HG03342 (cell line): ENCODE results near the gene ADAMTSL5.
"Not testable (repeated sequence)": the region's sequence is repeated elsewhere in the genome, so short reads cannot be mapped to it uniquely, and the experiment has no call there.

Source experiments
- ATAC-seq: cut with Tn5 transposase; IDR thresholded peaks from one replicate; pipeline ENCODE4 v1.9.1; 2021; ENCODE audit warnings: mild to moderate bottlenecking, moderate library complexity; ENCODE audit not compliant: unreplicated experiment

Gene ADAMTSL5

DNA sequence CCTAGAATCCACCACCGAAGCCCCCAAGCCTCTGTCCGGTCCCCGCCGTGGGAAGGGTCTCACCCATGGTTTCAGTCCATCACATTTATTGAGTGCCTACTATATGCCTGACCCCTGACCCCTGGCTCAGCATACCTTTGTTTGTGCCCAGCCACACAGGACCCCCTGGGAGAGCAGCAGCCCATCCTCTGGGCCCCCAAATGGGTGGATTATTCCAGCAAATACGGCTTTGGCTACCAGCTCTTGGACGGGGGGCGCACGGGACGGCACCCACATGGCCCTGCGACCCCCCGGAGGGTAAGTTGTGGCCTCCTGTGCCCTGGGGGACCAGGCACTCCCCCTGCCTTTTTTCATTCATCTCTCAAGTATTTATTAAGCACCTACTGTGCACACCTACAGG is 18.8 kb upstream of the ADAMTSL5 start:
- ATAC-seq, result no peak

DNA sequence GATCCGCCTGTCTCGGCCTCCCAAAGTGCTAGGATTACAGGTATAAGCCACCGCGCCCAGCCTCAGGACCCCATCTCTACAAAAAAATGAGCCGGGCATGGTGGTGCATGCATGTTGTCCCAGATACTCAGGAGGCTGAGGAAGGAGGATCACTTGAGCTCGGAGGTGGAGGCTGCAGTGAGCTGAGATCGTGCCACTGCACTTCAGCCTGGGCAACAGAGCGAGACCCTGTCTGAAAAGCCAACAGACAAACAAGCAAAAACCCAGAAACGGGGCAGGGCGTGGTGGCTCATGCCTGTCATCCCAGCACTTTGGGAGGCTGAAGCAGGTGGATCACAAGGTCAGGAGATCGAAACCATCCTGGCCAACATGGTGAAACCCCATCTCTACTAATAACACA is 18.0 kb upstream of the ADAMTSL5 start:
- ATAC-seq, result not testable (repeated sequence)

DNA sequence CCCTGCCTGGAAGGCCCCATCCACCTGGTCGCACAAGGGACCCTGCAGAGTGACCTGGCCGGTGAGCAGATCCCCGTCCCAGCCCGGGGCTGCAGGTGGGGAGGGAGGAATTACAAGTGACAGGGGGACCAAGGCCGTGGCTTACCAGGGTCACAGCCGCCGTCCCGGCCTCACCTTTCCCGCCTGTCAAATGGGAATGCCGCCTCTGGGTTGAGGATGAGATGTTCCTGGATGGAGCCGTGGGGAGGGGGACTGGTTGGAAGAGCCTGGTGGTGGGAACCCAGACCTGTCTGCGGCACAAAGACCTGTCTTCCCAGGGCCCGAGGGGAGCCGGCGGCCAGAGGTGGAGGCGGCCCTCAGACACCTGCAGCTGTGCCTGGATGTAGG is 16.6 kb upstream of the ADAMTSL5 start:
- ATAC-seq, result no peak

DNA sequence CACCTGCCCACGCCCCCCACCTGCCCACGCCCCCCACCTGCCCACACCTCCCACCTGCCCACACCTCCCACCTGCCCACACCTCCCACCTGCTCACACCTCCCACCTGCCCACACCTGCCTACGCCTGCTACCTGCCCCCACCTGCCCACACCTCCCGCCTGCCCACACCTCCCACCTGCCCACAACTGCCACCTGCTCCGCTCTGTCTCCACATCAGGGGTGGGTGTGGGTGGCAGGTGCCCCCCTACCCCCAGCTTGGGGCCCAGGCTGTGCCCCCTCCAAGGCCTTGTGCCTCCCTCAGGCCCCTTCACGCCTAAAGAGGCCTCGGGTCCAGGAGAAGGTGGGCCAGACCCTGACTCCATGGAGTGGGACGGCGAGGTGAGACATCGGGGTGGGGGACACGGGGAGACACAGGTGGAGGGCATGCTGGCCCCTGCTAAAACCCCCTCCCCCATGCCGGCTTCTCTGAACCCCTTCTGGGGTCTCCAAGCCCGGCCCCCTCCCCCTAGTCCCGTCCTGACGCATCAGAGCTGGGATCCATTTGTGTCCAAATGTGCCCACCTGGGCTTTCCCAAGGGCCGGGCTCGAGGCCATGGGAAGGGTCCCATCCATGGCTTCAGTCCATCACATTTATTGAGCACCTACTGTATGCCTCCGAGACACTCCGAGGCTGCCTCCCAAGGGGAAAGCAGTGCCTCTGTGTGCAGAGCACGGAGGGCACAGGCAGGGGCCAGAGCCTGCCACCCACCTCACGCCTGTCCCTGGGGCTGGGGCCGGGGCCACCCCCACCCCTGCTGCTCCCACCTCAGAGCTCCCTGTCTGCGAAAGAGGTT is 16.0 kb upstream of the ADAMTSL5 start:
- no peak for ATAC-seq

DNA sequence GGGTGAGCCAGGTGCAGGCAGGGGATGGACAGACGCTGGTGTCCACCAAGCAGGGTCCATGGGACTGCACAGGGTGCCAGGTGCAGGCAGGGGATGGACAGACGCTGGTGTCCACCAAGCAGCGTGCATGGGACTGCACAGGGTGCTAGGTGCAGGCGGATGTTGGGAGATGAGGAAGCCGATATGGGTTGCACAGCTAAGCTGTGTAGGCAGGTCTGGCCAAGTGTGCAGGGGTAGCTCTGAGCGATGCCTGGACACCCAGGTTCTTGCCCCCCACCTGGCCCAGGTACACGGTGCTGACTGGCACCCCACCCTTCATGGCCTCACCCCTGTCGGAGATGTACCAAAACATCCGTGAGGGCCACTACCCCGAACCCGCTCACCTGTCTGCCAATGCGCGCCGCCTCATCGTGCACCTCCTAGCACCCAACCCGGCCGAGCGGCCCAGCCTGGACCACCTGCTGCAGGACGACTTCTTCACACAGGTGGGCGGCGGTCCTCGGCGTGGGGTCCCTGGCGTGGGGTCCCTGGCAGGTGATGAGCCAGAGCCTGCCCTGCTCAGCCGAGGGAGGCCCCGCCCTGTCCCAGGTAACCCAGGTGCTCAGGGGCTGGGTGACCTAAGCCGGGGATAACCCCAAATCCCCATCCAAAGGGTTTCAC is 15.0 kb upstream of the ADAMTSL5 start:
- ATAC-seq, result no peak

DNA sequence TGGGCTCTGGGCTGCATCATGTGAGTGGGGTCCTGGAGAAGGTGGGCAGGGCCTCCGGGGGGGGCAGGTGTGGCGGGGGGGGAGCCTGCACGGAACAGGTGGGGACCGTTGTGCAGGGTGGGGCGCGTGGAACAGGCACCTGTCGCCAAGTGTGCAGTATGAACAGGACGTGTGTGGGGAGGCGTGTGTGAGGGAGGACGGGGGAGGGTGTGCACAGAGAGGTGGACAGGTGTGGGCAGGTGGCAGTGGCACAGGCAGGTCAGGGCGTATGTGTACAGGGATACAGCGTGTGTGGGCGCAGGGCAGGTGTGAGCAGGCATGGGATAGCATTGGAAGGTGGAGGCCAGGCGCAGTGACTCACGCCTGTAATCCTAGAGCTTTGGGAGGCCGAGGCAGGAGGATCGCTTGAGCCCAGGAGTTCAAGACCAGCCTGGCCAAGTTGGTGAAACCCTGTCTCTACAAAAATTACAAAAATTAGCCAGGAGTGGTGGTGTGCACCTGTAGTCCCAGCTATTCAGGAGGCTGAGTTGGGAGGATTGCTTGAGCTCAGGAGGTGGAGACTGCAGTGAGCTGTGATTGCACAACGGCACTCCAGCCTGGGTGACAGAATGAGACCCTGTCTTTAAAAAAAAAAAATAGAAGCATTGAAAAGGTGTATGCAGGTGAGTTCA is 14.3 kb upstream of the ADAMTSL5 start:
- ATAC-seq, result no peak

DNA sequence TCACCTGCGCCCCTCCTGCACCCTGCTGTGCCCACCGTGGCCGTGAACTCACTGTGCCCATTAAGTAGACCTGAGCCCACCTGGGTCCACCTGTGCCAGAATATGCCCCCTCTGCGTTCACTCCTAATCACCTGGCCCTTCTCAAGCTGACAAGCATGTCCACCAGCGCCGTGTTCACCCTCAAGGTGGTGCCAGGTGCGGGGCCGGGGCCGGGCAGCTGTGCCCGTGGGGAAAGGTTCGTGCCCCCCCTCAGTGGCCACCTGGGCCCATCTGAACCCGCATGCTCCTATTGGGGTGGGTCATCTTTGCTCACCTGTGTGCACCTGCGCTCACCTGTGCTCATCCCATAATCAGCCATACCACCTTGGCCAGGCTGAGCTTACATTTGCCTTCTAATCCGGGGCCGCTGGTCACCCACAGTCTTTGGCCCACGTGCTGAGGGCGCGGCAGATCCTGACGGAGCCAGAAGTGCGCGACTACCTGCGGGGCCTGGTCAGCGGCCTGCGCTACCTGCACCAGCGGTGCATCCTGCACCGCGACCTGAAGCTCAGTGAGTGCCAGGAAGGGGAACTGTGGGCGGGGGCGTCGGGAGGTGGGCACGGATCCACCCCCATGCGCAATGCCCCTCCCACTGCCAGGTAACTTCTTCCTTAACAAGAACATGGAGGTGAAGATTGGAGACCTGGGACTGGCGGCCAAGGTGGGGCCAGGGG is 13.4 kb upstream of the ADAMTSL5 start:
- no peak for ATAC-seq

DNA sequence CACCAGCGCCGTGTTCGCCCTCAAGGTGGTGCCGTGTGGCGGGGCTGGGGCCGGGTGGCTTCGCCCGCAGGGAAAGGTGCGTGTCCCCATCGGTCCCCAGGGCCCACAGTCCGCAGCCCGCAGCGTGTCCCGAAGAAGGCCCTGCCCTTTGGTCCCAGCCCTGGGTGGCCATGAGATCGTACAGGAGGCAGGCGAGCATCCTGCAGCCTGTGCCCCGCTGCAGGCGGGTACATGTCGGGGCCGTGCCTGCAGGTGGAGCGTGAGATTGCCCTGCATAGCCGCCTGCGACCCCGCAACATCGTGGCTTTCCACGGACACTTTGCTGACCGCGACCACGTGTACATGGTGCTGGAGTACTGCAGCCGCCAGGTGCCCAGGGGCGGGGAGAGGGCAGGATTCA is 12.5 kb upstream of the ADAMTSL5 start:
- no peak for ATAC-seq

DNA sequence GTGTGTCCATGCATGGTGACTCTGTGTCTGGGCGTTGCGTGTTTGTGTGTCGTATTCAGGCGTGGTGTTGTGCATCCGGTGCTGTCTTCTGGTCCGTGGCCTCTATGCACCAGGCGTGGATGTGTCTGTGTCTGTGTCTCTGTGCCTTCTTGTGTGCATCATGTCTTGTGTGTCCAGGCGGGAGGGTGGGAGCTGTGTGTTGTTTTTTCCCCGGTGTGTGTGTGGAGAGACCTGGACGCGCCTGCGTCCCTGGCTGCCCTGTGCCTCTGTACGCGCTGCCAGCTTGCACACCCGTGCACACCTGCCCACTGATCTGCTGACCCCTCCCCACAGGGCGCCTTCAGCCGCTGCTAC is 12.1 kb upstream of the ADAMTSL5 start:
- no peak for ATAC-seq

DNA sequence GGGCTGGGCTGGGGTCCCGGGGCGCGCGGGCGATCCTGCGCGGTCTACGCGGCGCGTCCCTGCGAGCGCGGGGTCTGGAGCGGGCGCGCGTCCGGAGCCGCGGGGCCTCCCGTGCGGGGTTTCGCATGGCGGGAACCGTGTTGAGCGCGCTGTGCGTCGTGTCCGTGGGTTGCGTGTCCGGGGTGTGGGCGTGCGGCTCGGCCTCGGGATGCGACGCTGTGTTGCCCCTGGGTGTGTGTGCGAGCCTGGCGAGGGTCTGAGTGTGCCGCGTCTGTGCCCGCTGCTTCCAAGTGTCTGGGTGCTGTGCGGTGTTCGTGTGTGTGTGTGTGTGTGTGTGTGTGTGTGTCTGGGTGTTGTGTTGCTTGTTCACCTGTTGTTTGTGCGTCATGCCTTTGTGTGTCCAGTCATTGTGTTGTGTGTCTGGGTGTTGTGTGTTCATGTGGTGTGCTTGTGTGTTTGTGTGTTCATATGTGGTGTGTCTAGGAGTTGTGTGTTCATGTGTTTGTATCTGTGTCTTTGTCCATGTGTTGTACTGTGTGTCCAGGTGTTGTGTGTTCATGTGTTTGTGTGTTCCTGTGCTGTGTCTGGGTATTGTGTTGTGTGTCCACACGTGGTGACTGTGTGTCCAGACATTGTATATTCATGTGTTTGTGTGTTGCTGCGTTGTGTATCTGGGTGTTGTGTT is 11.6 kb upstream of the ADAMTSL5 start:
- ATAC-seq, result no peak

DNA sequence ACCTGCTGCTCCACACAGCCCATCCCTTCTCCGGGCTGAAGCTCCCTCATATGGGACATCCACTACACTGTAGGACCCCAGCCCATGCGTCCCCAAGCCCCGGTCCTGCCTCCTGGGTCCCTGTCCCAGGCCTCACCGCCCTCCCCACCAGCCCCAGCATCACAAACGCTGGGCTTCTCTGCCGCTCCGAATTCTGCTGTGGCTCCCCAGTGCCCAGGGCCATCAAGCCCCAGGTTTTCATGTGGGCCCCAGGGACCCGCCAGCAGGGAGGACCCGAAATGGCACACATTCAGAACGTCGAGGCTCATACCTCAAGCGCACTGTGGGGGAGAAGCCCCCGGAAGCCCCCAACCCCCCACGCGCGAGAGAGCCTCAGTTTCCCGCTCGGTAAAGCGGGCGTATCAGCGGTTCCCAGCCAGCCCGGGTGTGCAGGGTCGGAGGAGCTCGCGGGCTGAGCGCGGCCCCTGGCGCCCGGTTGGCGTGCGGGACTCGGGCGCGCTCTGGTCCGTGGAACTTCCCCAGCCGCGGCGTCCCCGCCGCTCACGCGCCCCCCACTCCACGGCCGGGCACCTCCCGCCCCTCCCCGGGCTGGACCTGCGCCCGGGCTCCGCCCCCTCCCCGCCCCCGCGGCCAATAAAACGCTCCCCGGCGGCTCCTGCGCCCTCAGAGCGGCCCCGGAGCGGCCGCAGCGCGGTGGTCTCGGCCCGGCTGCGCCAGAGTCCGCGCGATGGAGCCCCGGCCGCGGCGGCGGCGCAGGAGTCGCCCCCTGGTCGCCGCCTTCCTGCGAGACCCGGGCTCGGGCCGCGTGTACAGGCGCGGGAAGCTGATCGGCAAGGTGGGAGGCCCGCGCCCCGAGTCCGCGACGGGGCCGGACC is 10.8 kb upstream of the ADAMTSL5 start, which contains the start of gene PLK5:
TSS of gene PLK5 (plus strand) at position 666 of the 875 bp plus-strand sequence. CDS start 2,920 bp downstream, outside the sequence.
- no peak for ATAC-seq

DNA sequence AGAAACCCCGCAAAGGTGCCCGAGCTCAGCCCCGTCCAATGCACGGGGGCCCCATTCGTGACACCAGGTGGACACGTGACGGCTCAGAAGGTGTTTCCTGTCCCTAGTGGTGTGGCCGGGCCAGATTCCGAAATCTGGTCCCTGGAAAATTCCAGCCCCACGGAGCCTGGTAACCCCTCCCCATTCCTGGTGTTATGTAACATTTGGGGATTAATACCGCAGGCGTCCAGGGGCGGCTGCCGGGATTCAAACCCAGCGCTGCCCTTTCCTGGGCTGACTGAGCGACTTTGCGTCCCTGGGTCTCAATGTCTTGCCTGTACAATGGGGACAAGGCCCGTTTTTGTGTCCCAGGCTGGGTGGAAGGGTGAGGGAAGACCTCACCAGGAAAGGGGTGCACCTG is 10.0 kb upstream of the ADAMTSL5 start:
- no peak for ATAC-seq

DNA sequence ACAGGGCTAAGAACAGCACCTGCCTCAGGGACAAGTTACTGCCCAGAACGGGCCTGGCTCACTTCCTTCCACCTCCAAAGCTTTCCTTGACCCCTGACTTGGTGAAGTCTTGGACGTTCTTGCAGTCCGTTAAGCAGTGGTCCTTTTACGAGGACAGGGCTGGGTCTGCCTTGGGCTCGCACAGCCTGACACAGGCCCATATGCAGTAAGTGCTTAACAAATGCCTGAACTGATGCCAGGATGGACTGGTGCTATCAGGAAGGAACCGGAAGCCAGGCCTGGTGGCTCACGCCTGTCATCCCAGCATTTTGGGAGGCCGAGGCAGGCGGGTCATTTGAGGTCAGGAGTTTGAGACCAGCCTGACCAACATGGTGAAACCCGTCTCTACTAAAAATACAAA is 9.2 kb upstream of the ADAMTSL5 start:
- no peak for ATAC-seq

DNA sequence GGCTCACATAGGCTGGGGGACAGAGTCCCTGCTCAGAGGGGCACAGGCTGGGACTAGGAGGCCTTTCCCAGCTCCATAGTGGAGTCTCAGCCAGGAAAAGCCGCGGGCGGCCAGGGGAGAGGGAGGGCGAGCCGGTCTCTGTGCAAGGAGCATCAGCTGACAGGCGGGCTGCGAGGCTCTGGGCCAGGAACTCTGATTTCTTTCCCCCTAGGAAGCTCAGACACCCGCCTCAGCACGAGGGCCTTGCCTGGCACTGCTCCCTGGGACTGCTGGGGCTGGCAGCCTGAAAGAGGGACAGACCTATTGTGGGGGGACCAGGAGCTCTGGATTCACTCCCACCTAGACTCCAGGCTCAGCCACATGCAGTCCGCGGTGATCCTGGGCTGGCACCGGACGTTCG is 8.8 kb upstream of the ADAMTSL5 start:
- no peak for ATAC-seq

DNA sequence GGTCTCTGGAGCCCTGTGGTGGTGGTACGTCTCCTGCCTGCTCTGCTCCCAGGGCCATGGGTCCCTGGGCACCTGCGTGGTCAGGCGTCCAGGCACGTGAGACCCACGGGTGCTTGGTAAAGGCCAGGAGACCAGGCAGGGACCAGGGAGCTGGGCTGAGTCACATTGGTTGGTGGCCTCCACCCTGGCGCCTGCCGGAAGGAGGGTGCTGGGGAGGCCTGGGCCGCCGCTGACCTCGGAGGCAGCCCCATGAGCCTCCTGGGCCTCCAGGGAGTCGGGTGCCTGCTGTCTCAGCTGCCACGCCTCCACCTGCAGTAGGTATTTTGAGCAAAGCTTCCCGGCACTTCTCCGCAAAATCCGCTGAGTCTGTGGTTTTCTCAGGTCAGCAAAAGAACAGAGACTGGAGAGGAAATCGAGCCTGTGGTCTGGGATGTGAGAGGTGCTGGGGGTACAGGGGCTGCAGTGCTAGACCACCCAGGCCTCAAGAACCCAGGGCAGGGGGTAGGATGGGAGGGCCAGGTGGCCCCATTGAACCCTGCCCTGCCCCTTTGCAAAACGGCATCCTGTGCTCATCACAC is 7.5 kb upstream of the ADAMTSL5 start:
- no peak for ATAC-seq

DNA sequence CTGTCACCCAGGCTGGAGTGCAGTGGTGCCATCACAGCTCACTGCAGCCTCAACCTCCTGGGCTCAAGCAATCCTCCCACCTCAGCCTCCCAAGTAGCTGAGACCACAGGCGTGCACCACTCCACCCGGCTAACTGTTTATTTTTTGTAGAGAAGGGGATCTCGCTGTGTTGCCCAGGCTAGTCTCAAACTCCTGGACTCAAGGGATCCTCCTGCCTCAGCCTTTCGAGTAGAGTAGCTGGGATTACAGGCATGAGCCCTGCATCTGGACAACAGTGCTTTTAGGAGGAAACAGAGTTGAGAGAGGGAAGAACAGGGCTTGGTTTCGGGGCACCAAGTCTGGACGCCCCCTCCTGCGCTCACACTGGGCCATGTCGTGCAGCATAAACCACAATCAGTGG is 7.0 kb upstream of the ADAMTSL5 start:
- ATAC-seq, result not testable (repeated sequence)

DNA sequence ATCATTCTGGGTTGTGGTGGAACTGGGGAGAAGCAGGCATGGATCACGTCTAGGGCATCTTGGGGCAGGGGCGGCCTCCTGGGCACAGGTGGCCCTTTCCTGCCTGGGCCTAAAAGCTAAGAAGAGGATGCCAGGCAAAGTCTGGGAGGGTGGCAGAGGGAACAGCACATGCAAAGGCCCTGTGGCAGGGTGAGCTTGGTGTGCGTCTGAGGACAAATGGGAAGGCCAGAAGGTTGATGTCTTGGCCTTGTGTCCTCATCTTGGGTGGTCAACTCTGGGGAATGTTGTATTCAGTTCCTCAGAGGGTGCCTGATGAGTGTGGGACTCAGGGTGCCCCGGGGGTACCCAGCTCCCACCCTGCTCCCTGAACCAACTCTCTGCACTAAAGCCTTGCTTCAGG is 5.7 kb upstream of the ADAMTSL5 start:
- ATAC-seq, result no peak

DNA sequence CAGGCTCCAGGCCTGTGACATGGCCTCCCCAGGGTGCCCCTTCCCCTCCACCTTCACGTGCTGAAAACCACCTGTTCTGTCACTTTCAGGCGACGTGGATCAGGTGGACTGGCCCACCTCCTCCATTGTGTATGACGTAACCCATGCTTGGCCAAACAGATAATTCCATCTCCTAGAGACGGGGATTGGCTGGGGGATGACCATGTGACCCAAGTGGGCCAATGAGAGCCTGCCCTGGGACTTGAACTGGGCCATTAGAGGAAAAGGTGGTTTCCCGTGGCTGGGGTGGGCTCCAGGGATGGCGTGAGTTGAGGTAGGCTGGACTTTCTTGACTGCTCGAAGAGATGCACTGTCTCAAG is 3.6 kb upstream of the ADAMTSL5 start:
- ATAC-seq, result no peak

DNA sequence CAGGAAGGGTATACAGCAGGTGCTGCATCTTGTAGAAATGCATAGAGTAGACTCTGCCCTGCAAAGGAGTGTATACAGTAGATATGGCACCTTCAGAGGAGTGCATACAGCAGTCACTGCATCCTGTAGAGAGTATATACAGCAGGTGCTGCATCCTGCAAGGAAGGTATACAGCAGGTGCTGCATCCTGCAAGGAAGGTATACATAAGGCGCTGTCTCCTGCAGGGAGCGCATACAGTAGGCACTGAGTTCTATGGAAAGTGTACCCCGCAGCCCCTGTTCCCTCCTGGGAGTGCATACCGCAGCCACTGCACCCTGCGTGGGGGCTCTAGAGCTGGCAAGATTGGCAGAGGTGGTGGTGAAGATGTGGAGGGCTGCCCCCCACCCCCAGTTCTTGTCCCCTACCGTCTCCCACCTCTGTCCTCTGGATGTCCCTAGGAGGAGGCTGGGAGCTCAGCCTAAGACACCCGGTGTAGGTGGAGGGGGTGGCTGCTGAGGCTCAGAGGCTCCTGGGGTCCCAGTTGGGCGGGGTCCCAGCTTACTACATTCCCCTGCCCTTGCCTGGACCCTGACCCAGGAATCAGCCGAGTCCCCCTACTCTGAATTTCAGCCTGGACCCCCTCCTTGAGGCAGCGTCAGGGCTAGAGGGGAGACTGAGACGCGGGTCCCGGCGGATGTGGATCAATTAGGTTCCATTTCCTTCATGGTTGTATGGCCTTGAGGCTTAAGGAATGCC is 2.3 kb upstream of the ADAMTSL5 start:
- no peak for ATAC-seq
